COLO668 (cell line): ENCODE data around the gene FGF14.
"Not testable (repeated sequence)": the region's sequence is repeated elsewhere in the genome, so short reads cannot be mapped to it uniquely, and the experiment has no call there.

Experiments
- DNase-seq: peaks from one replicate; lab custom pipeline; 2025; ENCODE audit not compliant: unreplicated experiment; lab: John Stamatoyannopoulos, UW

The FGF14 gene

GRCh38 chr13:102055090-102055779 lies 346.6 kb downstream of the FGF14 start:
- DNase-seq = no peak

GRCh38 chr13:102049853-102050252 lies 352.0 kb downstream of the FGF14 start:
- no peak for DNase-seq

- DNase-seq = no peak
Measured at GRCh38 chr13:102045731-102046130, 356.1 kb downstream of the FGF14 start.

DNA sequence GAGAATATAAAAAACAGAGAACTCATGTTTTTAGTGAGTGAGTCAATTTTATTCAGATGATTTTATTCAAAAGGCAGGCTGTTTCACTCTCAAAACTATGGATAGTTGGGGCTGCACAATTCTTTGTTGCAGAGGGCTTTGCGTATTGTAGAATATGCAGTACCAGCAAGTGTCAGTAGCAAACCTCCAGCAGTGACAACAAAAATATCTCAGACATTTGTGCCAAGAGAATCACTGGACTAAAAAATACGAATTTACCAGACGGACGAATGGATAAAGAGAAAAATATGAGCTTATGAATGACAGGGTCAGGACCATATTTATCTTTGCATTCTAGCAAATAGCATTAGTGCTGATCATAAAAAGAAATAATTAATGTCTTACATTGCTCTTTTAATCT lies 359.1 kb downstream of the FGF14 start:
- DNase-seq = no peak

GRCh38 chr13:102041544-102041943 lies 360.3 kb downstream of the FGF14 start:
- DNase-seq = no peak

- DNase-seq = peak; percentile 41
Measured at GRCh38 chr13:102040812-102041211, 361.0 kb downstream of the FGF14 start.

DNA sequence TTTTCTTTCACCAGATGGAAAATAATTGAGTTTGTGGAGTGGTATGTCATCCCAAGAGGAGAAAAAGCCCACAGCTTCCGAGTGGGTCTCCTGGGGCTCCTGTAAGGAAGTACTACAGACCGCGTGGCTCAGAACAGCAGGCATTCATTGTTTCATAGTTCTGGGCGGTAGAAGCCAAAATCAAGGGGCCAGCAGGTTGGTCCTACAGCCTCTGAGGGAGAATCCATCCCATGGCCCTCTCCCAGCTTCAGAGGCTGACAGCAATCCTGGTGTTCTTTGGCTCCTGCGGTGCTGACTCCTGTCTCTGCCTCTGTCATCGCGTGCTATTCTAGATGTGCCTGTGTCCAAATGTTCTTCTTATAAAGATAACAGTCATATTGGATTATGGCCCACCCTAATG lies 362.6 kb downstream of the FGF14 start:
- no peak for DNase-seq

DNA sequence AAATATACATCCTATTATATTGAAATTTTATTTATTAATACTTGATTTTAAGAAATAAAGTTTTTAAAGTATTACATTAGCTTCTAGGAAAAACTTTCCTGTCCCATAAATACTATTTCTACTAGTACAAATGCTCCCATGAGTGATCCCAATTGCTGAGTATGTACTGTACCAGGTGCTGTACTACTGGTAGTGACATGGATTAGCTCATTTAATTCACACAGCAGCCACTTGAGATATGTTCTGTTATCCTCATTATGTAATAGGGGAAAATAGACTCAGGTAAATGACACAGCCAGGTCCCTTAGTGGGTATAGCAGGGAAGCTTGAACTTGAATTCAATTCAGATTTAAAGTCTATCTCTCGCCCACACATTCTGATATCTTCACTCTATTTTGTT lies 363.1 kb downstream of the FGF14 start:
- DNase-seq = no peak

GRCh38 chr13:102035969-102036368 lies 365.9 kb downstream of the FGF14 start:
- peak; percentile 74 for DNase-seq

GRCh38 chr13:102033857-102034331 lies 368.0 kb downstream of the FGF14 start:
- peak; percentile 54 for DNase-seq

DNA sequence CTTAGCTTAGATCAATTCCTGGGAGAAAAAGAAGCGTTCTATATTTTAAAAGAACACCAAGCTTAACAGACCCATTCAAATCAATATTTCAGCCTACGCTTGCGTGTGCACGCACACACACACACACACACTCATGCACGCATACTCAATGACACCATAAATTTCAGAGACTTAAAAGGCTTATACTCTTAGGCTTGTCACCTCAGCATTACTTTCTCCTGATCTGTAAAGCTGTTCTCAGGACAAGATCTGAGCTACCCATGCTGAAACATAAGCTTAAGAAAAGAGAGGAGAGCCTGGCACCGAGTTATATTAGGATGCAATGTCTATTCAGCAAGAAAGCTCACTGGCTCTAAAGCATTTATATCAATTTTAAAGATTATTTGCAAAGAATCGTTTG lies 368.5 kb downstream of the FGF14 start:
- DNase-seq = no peak

DNA sequence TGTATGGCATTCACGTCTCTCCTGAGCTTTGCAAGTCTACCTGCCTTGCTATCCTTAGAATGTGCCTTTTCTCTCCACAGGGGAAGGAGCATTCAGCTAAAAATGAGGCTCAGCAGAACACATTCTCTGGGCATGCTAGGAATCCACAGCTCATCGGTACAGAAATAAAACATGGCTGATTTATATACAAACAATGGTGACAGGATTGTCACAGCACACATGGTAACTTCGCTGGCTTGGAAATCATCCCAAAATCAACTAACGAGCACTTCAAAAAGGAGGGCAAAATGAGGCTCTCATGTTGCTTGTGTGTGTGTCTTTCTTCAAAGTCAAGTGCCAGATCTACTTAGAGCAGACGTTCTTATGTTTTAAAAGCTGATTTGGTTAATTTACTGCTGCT lies 373.0 kb downstream of the FGF14 start:
- no peak for DNase-seq

DNA sequence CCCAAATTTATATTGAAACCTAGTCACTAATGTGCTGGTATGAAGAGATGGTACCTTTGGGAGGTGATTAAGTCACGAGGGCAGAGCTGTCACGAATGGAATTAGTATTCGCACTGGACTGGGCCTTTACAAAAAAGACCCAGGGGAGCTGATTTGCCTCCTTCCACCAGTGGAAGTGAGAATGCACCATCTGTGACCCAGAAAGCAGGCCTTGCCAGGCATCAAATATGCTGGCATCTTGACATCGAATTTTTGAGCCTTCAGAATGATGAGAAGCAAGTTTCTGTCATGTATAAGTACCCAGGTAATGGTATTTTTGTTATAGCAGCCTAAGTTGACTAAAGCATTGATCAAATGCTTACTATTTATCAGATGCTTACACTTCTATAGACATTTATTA lies 373.6 kb downstream of the FGF14 start:
- no peak for DNase-seq

- DNase-seq = no peak
Measured at GRCh38 chr13:102021777-102022176, 380.1 kb downstream of the FGF14 start.

GRCh38 chr13:102020611-102021216 lies 381.1 kb downstream of the FGF14 start:
- DNase-seq = no peak

DNA sequence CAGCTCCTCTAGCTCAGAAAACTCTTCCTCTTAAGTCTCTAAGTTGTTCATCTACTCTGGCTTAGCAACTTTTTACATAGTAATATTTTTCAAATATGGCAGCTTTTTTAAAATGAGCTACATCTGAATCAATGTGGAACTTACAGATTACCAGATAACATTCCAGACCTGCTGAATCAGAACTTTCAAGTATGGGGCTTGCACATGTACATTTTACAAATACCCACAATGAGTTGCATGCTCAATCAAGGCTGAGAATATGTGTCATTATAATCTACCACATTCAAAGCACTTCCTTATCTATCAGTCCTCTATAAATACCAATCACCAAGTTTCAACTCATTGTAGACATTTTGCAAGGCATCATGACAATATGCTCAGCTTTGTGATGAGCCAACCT lies 383.1 kb downstream of the FGF14 start:
- DNase-seq = no peak

DNA sequence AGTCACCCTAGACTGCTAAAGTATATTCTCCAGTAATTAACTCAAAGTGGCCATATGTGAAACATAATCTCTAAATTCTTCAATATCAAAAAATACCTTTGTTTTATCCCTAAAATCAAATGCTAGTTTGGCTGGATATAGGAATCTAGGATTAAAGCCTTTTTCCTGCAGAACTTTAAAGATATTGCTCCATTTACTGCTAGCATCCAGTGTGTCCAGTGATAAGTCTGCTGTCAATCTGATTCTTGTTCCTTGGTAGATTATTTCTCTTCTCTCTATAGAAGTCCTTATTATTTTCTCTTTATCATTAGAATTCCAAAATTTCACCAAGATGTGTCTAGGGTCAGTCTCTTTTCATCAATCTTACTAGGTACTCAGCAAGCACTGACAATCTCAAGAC lies 384.6 kb downstream of the FGF14 start:
- no peak for DNase-seq

GRCh38 chr13:102012299-102013293 lies 389.3 kb downstream of the FGF14 start:
- DNase-seq = no peak

DNA sequence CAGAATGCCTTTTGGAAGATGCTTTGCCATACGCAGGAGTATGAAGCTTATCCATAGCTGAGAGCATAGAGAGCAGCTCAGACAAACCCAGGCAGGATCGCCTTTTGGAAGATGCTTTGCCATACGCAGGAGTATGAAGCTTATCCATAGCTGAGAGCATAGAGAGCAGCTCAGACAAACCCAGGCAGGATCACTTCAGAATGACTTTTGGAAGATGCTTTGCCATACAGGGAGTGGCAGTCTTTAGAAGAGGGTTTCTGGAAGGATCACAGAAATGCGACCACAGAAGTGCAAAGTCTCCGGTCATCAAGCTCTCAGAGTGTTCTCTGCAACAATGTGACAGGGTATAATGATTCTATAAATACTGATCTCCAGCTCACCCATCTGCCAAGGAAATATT lies 390.4 kb downstream of the FGF14 start:
- DNase-seq = not testable (repeated sequence)

DNA sequence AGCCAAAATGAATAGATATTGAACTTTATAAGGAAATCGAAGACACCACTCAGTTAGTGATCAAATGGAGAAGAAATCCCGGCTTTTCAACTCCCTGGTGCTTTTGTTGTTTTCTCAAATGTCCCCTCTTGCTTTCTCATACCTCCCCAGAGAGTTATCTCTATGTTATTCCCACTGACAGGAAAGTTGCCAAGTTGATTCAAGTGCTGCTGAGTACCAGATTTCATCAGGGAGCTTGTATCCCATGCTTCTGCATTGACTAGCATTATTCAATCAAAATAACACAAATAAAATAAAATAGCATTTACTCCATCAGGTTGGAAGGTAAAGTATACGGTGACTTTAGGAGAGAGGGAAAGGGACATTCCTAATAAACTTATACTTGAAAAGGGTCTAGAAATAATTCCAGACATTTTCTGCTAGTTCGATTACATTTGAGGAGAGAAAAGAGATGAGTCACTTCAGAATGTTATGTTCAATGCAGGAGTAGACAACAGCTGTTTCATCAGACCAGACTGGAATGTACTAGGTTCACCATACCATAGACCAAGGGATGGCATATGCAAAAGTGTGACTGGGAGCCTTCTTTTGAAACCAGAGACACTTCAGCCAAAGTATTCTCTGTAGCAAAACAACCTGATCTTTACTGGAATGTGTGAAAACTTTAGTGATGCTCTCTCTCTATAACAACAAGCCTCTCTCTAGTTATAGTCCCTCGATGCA lies 397.8 kb downstream of the FGF14 start:
- no peak for DNase-seq

- DNase-seq = no peak
Measured at GRCh38 chr13:102002287-102002686, 399.6 kb downstream of the FGF14 start.
